HEK293 (cell line): ENCODE measurements around the gene CDC42EP3.

Experiments
- CTCF ChIA-PET: fragments of 350-600 bp; formaldehyde crosslinking; extraction: SDS; loops from one replicate; lab custom pipeline; 2021; ENCODE audit warnings: antibody characterized with exemption; lab: Yijun Ruan, JAX
- POLR2A ChIA-PET: fragments of 300-600 bp; formaldehyde crosslinking; extraction: SDS; loops from one replicate; lab custom pipeline; 2020; ENCODE audit warnings: antibody characterized with exemption, inconsistent platforms; lab: Yijun Ruan, JAX
- H3K27ac ChIP-seq: fragments of 200-500 bp; sonication (Bioruptor generic); 2 replicates; pipeline ENCODE4 v1.5.1; 2014; ENCODE audit warnings: low read depth, low read length, control low read depth, inconsistent platforms; ENCODE audit errors: extremely low read depth
- H3K36me3 ChIP-seq, 2 experiments: fragments of 200-500 bp in 1 of 2; sonication (Bioruptor generic) in 1 of 2; 1 replicate in 1 of 2; 2 replicates in 1 of 2; pipeline ENCODE4 v1.5.1; 2014 to 2017; ENCODE audit warnings: inconsistent platforms in 2 of 2, low read length in 2 of 2; ENCODE audit not compliant: control insufficient read depth in 2 of 2, insufficient read depth in 1 of 2
- H3K4me1 ChIP-seq: fragments of 200-500 bp; sonication (Bioruptor generic); 2 replicates; pipeline ENCODE4 v1.5.1; 2014; ENCODE audit warnings: mild to moderate bottlenecking, low read length, inconsistent platforms; ENCODE audit not compliant: control insufficient read depth, insufficient read depth
- H3K4me3 ChIP-seq: 2 replicates; pipeline ENCODE4 v1.5.1; 2011; ENCODE audit warnings: low read depth, mild to moderate bottlenecking, control low read depth, low read length, moderate library complexity
- H3K9me3 ChIP-seq: fragments of 200-500 bp; sonication (Bioruptor generic); 2 replicates; pipeline ENCODE4 v1.5.1; 2014; ENCODE audit warnings: low read depth, low read length, inconsistent platforms; ENCODE audit not compliant: control insufficient read depth, insufficient read depth
- BCL11B ChIP-seq: fragments of 450-650 bp; formaldehyde crosslinking; IDR thresholded peaks from 2 replicates; pipeline ENCODE4 v1.5.1; 2016; ENCODE audit warnings: low read depth, missing biosample characterization, missing genetic modification characterization
- GLI2 ChIP-seq: fragments of 450-650 bp; formaldehyde crosslinking; IDR thresholded peaks from 2 replicates; pipeline ENCODE4; 2017; ENCODE audit warnings: missing biosample characterization, missing genetic modification characterization, low read depth, borderline replicate concordance
- MZF1 ChIP-seq: fragments of 450-650 bp; formaldehyde crosslinking; IDR thresholded peaks from 2 replicates; pipeline ENCODE4 v1.5.1; 2017; ENCODE audit warnings: missing biosample characterization, missing genetic modification characterization, borderline replicate concordance
- OVOL3 ChIP-seq: fragments of 450-650 bp; formaldehyde crosslinking; IDR thresholded peaks from 2 replicates; pipeline ENCODE4 v1.5.1; 2016; ENCODE audit warnings: missing biosample characterization, missing genetic modification characterization
- ZFP3 ChIP-seq: fragments of 450-650 bp; formaldehyde crosslinking; IDR thresholded peaks from 2 replicates; pipeline ENCODE4 v1.5.1; 2016; ENCODE audit warnings: low read depth, missing biosample characterization, missing genetic modification characterization
- ZNF132 ChIP-seq: fragments of 450-650 bp; formaldehyde crosslinking; IDR thresholded peaks from 2 replicates; pipeline ENCODE4 v1.5.1; 2017; ENCODE audit warnings: missing biosample characterization, missing genetic modification characterization, borderline replicate concordance
- ZNF211 ChIP-seq: fragments of 450-650 bp; formaldehyde crosslinking; IDR thresholded peaks from 2 replicates; pipeline ENCODE4 v1.5.1; 2016; ENCODE audit warnings: low read depth, missing biosample characterization, missing genetic modification characterization
- ZNF214 ChIP-seq: fragments of 450-650 bp; formaldehyde crosslinking; IDR thresholded peaks from 2 replicates; pipeline ENCODE4 v1.5.1; 2017; ENCODE audit warnings: missing biosample characterization, mild to moderate bottlenecking, missing genetic modification characterization, borderline replicate concordance
- ZNF24 ChIP-seq: fragments of 450-650 bp; formaldehyde crosslinking; IDR thresholded peaks from 2 replicates; pipeline ENCODE4 v1.5.1; 2016; ENCODE audit warnings: missing biosample characterization, missing genetic modification characterization
- ZNF366 ChIP-seq: fragments of 450-650 bp; formaldehyde crosslinking; conservative IDR thresholded peaks from 2 replicates; pipeline ENCODE4 v1.5.1; 2016; ENCODE audit warnings: missing biosample characterization, missing genetic modification characterization
- ZNF473 ChIP-seq: fragments of 450-650 bp; formaldehyde crosslinking; IDR thresholded peaks from 2 replicates; pipeline ENCODE4 v1.5.1; 2017; ENCODE audit warnings: missing biosample characterization, missing genetic modification characterization
- ZNF560 ChIP-seq: fragments of 450-650 bp; formaldehyde crosslinking; IDR thresholded peaks from 2 replicates; pipeline ENCODE4 v1.5.1; 2017; ENCODE audit warnings: missing biosample characterization, missing genetic modification characterization, borderline replicate concordance
- ZNF623 ChIP-seq: fragments of 450-650 bp; formaldehyde crosslinking; IDR thresholded peaks from 2 replicates; pipeline ENCODE4 v1.5.1; 2016; ENCODE audit warnings: missing biosample characterization, missing genetic modification characterization
- ZNF626 ChIP-seq: fragments of 450-650 bp; sonication (Bioruptor Pico); formaldehyde crosslinking; IDR thresholded peaks from 2 replicates; pipeline ENCODE4 v1.5.1; 2018; ENCODE audit warnings: missing biosample characterization, missing genetic modification characterization, inconsistent platforms
- ZNF76 ChIP-seq: fragments of 450-650 bp; formaldehyde crosslinking; IDR thresholded peaks from 2 replicates; pipeline ENCODE4; 2016; ENCODE audit warnings: low read depth, missing biosample characterization, missing genetic modification characterization, borderline replicate concordance
- ZSCAN16 ChIP-seq: fragments of 450-650 bp; formaldehyde crosslinking; IDR thresholded peaks from 2 replicates; pipeline ENCODE4 v1.5.1; 2016; ENCODE audit warnings: missing biosample characterization, missing genetic modification characterization
- TF ChIP-seq, protein P1 (sequence below): fragments of 450-650 bp; formaldehyde crosslinking; IDR thresholded peaks from 2 replicates; pipeline ENCODE4 v1.5.1; 2016; ENCODE audit warnings: missing biosample characterization, missing genetic modification characterization
- TF ChIP-seq, protein P2 (sequence below): fragments of 450-650 bp; IDR thresholded peaks from 2 replicates; pipeline ENCODE4 v1.5.1; 2018; ENCODE audit warnings: missing biosample characterization, missing genetic modification characterization
- TF ChIP-seq, protein P3 (sequence below): fragments of 450-650 bp; formaldehyde crosslinking; IDR thresholded peaks from 2 replicates; pipeline ENCODE4 v1.5.1; 2016; ENCODE audit warnings: missing biosample characterization, missing genetic modification characterization
- TF ChIP-seq, protein P4 (sequence below): fragments of 450-650 bp; formaldehyde crosslinking; IDR thresholded peaks from 2 replicates; pipeline ENCODE4 v1.5.1; 2016; ENCODE audit warnings: missing biosample characterization, missing genetic modification characterization, borderline replicate concordance

CDC42EP3 gene

DNA sequence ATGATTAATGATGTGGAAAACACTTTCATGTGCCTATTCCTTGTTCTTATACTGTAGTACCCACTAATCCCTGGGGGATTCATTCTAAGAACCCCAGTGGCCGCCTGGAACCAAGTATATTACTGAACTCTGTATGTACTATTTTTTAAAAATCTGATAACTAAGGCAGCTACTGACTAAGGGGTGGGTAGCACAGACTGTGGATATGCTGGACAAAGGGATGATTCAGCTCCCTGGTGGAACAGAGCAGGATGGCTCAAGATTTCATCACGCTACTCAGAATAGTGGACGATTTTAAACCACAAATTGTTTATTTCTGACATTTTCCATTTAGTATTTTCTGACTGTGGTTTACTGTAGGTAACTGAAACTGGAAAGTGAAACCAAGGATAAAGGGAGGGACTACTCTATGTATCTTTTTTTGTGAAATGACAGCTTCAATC is 41.8 kb upstream of the CDC42EP3 start:
- no peak overlapping the region for H3K4me3 ChIP-seq
- TF ChIP-seq ZSCAN16 (tag by site-specific recombination) (no peak), ZNF560 (tag by site-specific recombination) (no peak), GLI2 (no peak), ZNF626 (tag by site-specific recombination) (no peak), ZNF473 (tag by site-specific recombination) (no peak), ZFP3 (tag by site-specific recombination) (no peak), OVOL3 (tag by site-specific recombination) (no peak), ZNF76 (tag by site-specific recombination) (no peak), BCL11B (tag by site-specific recombination) (no peak), ZNF132 (no peak), ZNF211 (no peak), ZNF623 (tag by site-specific recombination) (no peak), MZF1 (tag by site-specific recombination) (no peak), ZNF214 (tag by site-specific recombination) (no peak), ZNF366 (tag by site-specific recombination) (no peak), ZNF24 (no peak)
- TF ChIP-seq, protein P1, sequence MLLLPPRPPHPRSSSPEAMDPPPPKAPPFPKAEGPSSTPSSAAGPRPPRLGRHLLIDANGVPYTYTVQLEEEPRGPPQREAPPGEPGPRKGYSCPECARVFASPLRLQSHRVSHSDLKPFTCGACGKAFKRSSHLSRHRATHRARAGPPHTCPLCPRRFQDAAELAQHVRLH: no peak
- TF ChIP-seq, protein P2, sequence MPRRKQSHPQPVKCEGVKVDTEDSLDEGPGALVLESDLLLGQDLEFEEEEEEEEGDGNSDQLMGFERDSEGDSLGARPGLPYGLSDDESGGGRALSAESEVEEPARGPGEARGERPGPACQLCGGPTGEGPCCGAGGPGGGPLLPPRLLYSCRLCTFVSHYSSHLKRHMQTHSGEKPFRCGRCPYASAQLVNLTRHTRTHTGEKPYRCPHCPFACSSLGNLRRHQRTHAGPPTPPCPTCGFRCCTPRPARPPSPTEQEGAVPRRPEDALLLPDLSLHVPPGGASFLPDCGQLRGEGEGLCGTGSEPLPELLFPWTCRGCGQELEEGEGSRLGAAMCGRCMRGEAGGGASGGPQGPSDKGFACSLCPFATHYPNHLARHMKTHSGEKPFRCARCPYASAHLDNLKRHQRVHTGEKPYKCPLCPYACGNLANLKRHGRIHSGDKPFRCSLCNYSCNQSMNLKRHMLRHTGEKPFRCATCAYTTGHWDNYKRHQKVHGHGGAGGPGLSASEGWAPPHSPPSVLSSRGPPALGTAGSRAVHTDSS (tag by site-specific recombination): no peak
- TF ChIP-seq, protein P3, sequence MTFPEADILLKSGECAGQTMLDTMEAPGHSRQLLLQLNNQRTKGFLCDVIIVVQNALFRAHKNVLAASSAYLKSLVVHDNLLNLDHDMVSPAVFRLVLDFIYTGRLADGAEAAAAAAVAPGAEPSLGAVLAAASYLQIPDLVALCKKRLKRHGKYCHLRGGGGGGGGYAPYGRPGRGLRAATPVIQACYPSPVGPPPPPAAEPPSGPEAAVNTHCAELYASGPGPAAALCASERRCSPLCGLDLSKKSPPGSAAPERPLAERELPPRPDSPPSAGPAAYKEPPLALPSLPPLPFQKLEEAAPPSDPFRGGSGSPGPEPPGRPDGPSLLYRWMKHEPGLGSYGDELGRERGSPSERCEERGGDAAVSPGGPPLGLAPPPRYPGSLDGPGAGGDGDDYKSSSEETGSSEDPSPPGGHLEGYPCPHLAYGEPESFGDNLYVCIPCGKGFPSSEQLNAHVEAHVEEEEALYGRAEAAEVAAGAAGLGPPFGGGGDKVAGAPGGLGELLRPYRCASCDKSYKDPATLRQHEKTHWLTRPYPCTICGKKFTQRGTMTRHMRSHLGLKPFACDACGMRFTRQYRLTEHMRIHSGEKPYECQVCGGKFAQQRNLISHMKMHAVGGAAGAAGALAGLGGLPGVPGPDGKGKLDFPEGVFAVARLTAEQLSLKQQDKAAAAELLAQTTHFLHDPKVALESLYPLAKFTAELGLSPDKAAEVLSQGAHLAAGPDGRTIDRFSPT (tag by site-specific recombination): no peak
- TF ChIP-seq, protein P4, sequence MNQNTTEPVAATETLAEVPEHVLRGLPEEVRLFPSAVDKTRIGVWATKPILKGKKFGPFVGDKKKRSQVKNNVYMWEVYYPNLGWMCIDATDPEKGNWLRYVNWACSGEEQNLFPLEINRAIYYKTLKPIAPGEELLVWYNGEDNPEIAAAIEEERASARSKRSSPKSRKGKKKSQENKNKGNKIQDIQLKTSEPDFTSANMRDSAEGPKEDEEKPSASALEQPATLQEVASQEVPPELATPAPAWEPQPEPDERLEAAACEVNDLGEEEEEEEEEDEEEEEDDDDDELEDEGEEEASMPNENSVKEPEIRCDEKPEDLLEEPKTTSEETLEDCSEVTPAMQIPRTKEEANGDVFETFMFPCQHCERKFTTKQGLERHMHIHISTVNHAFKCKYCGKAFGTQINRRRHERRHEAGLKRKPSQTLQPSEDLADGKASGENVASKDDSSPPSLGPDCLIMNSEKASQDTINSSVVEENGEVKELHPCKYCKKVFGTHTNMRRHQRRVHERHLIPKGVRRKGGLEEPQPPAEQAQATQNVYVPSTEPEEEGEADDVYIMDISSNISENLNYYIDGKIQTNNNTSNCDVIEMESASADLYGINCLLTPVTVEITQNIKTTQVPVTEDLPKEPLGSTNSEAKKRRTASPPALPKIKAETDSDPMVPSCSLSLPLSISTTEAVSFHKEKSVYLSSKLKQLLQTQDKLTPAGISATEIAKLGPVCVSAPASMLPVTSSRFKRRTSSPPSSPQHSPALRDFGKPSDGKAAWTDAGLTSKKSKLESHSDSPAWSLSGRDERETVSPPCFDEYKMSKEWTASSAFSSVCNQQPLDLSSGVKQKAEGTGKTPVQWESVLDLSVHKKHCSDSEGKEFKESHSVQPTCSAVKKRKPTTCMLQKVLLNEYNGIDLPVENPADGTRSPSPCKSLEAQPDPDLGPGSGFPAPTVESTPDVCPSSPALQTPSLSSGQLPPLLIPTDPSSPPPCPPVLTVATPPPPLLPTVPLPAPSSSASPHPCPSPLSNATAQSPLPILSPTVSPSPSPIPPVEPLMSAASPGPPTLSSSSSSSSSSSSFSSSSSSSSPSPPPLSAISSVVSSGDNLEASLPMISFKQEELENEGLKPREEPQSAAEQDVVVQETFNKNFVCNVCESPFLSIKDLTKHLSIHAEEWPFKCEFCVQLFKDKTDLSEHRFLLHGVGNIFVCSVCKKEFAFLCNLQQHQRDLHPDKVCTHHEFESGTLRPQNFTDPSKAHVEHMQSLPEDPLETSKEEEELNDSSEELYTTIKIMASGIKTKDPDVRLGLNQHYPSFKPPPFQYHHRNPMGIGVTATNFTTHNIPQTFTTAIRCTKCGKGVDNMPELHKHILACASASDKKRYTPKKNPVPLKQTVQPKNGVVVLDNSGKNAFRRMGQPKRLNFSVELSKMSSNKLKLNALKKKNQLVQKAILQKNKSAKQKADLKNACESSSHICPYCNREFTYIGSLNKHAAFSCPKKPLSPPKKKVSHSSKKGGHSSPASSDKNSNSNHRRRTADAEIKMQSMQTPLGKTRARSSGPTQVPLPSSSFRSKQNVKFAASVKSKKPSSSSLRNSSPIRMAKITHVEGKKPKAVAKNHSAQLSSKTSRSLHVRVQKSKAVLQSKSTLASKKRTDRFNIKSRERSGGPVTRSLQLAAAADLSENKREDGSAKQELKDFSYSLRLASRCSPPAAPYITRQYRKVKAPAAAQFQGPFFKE: no peak
- H3K4me1 ChIP-seq: no peaks in the 10 kb centered on the region
- H3K36me3 ChIP-seq: no peaks in the 10 kb centered on the region
- ChIA-PET CTCF (interaction anchor here (0.8 kb wide), 1 partner anchor 164 kb away, joined by 3 read pairs; no protein-coding TSS in a partner anchor), POLR2A (no interaction called here)
- no peak overlapping the region for H3K27ac ChIP-seq
- no peaks in the 10 kb centered on the region for H3K9me3 ChIP-seq
